ENCODE data around the gene PRRG3.

DNA sequence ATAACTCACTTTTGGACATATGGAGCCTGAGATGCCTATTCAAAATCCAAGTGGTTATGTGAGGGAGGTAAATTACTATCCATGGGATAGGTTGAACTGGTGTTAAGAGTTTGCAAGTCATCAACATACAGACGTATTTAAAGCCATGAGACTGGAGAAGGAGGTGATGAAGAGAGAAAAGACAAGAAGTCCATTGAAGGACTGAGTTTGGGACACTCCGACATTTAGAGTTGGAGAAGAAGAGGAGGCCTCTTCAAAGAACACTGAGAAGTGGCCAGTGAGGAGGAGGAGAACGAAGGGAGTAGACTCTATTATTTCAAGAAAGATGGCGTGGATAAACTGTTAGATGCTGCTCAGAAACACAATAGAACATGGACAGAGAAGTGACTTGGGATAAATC is 39.2 kb downstream of the PRRG3 start, which contains the start of gene CNGA2:
- TF ChIP-seq TARDBP (IDR thresholded peaks at IDR 0.05): no peak
- TF ChIP-seq, protein P1, sequence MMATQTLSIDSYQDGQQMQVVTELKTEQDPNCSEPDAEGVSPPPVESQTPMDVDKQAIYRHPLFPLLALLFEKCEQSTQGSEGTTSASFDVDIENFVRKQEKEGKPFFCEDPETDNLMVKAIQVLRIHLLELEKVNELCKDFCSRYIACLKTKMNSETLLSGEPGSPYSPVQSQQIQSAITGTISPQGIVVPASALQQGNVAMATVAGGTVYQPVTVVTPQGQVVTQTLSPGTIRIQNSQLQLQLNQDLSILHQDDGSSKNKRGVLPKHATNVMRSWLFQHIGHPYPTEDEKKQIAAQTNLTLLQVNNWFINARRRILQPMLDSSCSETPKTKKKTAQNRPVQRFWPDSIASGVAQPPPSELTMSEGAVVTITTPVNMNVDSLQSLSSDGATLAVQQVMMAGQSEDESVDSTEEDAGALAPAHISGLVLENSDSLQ (IDR thresholded peaks at IDR 0.05): no peak
- TF ChIP-seq ZNF384 (IDR thresholded peaks at IDR 0.05): no peak
